AG04449 (cell line): ENCODE data around the gene CGREF1.

Experiments used
- CTCF ChIA-PET: fragments of 350-600 bp; formaldehyde crosslinking; extraction: SDS; loops from one replicate; lab custom pipeline; 2021; ENCODE audit warnings: antibody characterized with exemption; lab: Yijun Ruan, JAX
- POLR2A ChIA-PET: fragments of 400-600, 350-600 bp; formaldehyde crosslinking; extraction: SDS; loops from one replicate; lab custom pipeline; 2020; ENCODE audit warnings: antibody characterized with exemption, inconsistent platforms; lab: Yijun Ruan, JAX
- DNase-seq: peaks from one replicate; pipeline ENCODE4 v3.0.0-alpha.2; 2010; ENCODE audit warnings: low read depth, low spot score
- H3K4me3 ChIP-seq: 2 replicates; pipeline ENCODE4 v1.5.1; 2011; ENCODE audit warnings: low read depth, mild to moderate bottlenecking, control low read depth, low read length
- TF ChIP-seq, protein P1 (sequence below): IDR thresholded peaks from one replicate; pipeline ENCODE4 v1.5.1; 2011; ENCODE audit warnings: mild to moderate bottlenecking, moderate library complexity, low read length, control low read depth, inconsistent platforms; ENCODE audit not compliant: insufficient read depth; ENCODE audit errors: missing control alignments

CGREF1 gene

DNA sequence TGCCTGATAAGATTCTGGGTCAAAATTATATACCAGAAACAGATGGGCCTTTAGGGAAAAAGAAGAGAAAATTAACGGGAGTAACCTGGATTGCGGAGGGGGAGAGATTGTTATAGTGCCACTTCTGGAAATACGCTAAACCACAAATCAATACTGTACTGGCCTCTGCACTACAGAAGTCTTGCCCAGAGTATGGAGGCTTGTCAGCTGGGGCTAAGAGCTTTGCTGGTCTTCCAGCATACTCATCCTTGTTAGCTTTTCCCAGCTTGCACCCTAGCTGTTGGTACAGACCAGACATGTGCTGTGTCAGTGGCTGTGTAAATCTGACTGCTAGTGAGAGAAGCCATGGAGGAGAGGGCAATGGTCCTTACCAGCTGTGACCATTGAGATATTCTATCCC is 58.6 kb downstream of the CGREF1 start:
- TF ChIP-seq, protein P1, sequence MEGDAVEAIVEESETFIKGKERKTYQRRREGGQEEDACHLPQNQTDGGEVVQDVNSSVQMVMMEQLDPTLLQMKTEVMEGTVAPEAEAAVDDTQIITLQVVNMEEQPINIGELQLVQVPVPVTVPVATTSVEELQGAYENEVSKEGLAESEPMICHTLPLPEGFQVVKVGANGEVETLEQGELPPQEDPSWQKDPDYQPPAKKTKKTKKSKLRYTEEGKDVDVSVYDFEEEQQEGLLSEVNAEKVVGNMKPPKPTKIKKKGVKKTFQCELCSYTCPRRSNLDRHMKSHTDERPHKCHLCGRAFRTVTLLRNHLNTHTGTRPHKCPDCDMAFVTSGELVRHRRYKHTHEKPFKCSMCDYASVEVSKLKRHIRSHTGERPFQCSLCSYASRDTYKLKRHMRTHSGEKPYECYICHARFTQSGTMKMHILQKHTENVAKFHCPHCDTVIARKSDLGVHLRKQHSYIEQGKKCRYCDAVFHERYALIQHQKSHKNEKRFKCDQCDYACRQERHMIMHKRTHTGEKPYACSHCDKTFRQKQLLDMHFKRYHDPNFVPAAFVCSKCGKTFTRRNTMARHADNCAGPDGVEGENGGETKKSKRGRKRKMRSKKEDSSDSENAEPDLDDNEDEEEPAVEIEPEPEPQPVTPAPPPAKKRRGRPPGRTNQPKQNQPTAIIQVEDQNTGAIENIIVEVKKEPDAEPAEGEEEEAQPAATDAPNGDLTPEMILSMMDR: no peak
- POLR2A ChIA-PET: interaction anchor here (0.5 to 2.7 kb wide), 4 partner anchors 10 to 105 kb away, joined by 4 to 13 read pairs (median 4); partner anchors contain the start of genes AGBL5 and OST4
- no peak overlapping the region for H3K4me3 ChIP-seq
- DNase-seq: no peak
- CTCF ChIA-PET: no interaction called here

DNA sequence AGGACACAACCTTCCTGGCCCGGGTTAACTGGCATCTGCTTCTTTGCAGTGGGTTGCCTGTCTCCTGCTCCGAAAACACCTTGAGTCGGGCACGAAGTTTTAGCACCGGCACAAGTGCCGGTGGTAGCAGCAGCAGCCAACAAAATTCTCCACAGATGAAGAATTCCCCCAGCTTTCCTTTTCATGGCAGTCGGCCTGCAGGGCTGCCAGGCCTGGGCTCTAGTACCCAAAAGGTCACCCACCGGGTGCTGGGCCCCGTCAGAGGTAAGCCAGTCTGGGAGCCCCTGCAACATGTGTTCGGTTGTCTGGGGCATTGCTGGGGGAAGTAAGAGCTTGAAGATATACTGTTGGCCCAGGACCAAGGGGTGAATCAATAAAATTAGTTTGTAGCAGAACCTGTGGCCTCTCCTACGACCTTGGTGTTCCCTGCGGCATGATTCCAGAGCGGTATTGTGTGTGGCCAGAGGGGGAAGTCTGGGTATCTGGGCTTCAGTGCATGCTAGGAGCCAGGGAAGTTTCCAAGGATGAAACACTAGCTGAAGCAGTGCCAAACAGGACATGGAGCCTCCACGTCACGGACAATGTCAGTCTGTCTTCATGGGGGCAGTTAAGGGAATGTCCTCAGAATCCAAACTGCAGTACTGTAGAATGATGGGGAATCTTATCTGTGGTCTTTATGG is 59.6 kb downstream of the CGREF1 start:
- DNase-seq: no peak
- no peak overlapping the region for H3K4me3 ChIP-seq
- POLR2A ChIA-PET: interaction anchor here (0.6 to 2.4 kb wide), 4 partner anchors 9 to 104 kb away, joined by 3 to 14 read pairs (median 4); partner anchors contain the start of gene OST4
- CTCF ChIA-PET: interaction anchor here (1.2 to 1.3 kb wide), 2 partner anchors 9 to 19 kb away, joined by 3 to 7 read pairs; partner anchors contain the start of gene EMILIN1
- TF ChIP-seq, protein P1: no peak

DNA sequence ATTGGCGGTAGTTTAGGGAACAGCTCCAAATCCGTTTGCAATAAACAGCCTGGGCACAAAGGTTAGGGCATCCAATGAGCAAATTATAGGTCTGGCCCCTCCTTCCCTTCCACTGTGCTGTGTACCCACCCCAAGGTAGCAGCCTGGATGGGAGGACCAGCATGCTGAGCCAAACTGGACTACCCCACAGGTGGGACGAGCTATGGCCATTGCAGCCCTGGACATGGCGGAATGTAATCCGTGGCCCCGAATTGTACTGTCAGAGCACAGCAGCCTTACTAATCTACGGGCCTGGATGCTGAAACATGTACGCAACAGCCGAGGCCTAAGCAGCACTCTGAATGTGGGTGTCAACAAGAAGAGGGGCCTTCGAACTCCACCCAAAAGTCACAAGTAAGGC is 60.7 kb downstream of the CGREF1 start:
- TF ChIP-seq, protein P1: no peak
- CTCF ChIA-PET: interaction anchor here (1.3 kb wide), 1 partner anchor 10 kb away, joined by 7 read pairs; no protein-coding TSS in a partner anchor
- no peak overlapping the region for H3K4me3 ChIP-seq
- POLR2A ChIA-PET: interaction anchor here (0.5 to 2.4 kb wide), 4 partner anchors 7 to 126 kb away, joined by 3 to 14 read pairs (median 8); partner anchors contain the start of gene OST4
- DNase-seq: no peak

DNA sequence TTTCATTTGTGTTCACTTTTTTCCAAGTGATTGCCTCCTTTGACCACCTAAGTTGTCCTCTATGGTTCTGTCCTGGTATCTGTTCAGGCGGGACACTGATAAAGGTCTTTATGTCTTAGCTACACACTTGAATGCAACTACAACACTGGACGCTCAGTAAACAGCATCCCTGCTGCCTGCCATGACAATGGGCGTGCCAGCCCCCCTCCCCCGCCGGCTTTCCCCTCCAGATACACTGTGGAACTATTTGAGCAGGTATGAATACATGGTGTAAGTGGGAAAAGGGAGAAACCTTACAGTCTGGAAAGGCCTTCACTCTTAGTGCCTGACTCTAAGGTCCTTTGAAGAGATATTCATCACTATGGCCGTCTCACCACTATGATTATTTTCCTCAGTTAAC is 61.7 kb downstream of the CGREF1 start:
- TF ChIP-seq, protein P1: no peak
- POLR2A ChIA-PET: interaction anchor here (1.7 to 3.4 kb wide), 3 partner anchors 8 to 14 kb away, joined by 6 to 16 read pairs (median 10); partner anchors contain the start of gene OST4
- DNase-seq: no peak
- no peak overlapping the region for H3K4me3 ChIP-seq
- CTCF ChIA-PET: interaction anchor here (0.6 to 2.0 kb wide), 5 partner anchors 15 to 263 kb away, joined by 3 to 9 read pairs (median 3); no protein-coding TSS in a partner anchor

DNA sequence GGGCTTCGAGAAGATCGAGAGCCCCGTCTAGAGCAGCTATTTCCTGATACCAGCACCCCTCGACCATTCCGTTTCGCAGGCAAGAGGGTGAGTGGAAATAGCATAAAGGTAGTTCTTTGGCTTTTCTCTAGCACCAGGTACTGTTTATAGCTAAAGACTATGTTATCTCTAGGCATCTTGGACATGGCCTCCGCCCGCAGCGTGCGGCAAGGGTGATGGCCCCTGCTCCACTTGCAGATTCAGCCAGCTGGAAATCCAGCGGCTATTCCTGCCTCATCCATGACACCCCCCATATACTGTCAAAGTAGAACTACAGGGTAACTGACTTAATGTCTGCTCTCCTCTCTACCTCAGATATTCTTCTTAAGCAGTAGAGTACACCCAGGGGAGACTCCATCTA is 64.2 kb downstream of the CGREF1 start:
- ChIA-PET CTCF (interaction anchor here (0.7 to 1.8 kb wide), 5 partner anchors 16 to 93 kb away, joined by 3 to 7 read pairs (median 4); partner anchors contain the start of gene OST4), POLR2A (interaction anchor here (1.6 to 3.4 kb wide), 2 partner anchors 9 to 17 kb away, joined by 6 to 16 read pairs; partner anchors contain the start of gene OST4)
- TF ChIP-seq, protein P1: no peak
- H3K4me3 ChIP-seq: no peak overlapping the region
- DNase-seq: no peak

DNA sequence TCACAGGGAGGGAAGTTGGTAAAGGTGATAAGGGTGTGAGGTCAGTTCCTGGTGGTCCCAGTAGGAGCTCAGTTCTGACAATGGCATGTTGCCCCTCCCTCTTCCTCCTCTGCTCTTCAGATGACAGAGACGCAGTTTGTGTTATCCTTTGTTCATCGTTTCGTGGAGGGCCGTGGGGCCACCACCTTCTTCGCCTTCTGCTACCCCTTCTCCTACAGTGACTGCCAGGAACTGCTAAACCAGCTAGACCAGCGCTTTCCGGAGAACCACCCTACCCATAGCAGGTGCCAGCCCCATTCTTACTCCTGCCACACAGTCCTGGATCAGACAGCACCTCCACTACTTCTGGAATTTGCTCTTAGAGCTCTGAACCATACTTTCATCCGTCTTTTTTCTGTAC is 65.2 kb downstream of the CGREF1 start:
- TF ChIP-seq, protein P1: no peak
- DNase-seq: no peak
- H3K4me3 ChIP-seq: no peak overlapping the region
- ChIA-PET POLR2A (interaction anchor here (1.0 to 3.4 kb wide), 3 partner anchors 10 to 18 kb away, joined by 3 to 16 read pairs (median 6); partner anchors contain the start of gene OST4), CTCF (interaction anchor here (1.5 to 1.8 kb wide), 2 partner anchors 17 to 92 kb away, joined by 4 to 7 read pairs; partner anchors contain the start of gene OST4)
